BJ (cell line): ENCODE results near the gene RBSN. TPM values are rescaled to one million over a fixed set of nuclear protein-coding genes. Genes with fewer than 3 reads are reported as not detected.

ENCODE experiments used
- CTCF ChIA-PET: fragments of 350-600 bp; formaldehyde crosslinking; extraction: SDS; loops from one replicate; lab custom pipeline; 2021; ENCODE audit warnings: antibody characterized with exemption, inconsistent platforms; lab: Yijun Ruan, JAX
- POLR2A ChIA-PET: fragments of 300-600 bp; sonication (Branson Sonifier 250); formaldehyde crosslinking; extraction: SDS; loops from one replicate; lab custom pipeline; 2021; ENCODE audit warnings: antibody characterized with exemption; lab: Charles Lee
- DNase-seq: peaks from one replicate; pipeline ENCODE4 v3.0.0-alpha.2; 2011; ENCODE audit warnings: low read depth
- H3K27me3 ChIP-seq: 2 replicates; pipeline ENCODE4 v1.6.0; 2011; ENCODE audit warnings: low read length; ENCODE audit not compliant: control insufficient read depth, insufficient read depth
- H3K36me3 ChIP-seq: 2 replicates; pipeline ENCODE4 v1.5.1; 2011; ENCODE audit warnings: low read length; ENCODE audit not compliant: control insufficient read depth, insufficient read depth
- H3K4me3 ChIP-seq: 2 replicates; pipeline ENCODE4 v1.5.1; 2011; ENCODE audit warnings: low read depth, mild to moderate bottlenecking, control low read depth, low read length
- polyA plus RNA-seq: library from polyadenylated mRNA; depleted of rRNA; stranded (reverse); fragments of >200 nt; gene quantifications from 2 replicates; pipeline ENCODE4 v1.2.3, GENCODE V29; 2011
- TF ChIP-seq, protein P1 (sequence below): IDR thresholded peaks from 2 replicates; pipeline ENCODE4 v1.5.1; 2011; ENCODE audit warnings: low read depth, mild to moderate bottlenecking, control low read depth, inconsistent platforms, low read length, moderate library complexity; ENCODE audit not compliant: insufficient read depth

The RBSN gene
- polyA plus RNA-seq, 1 experiment: 10.8 TPM

GRCh38 chr3:15066467-15066866, 32.5 kb downstream of the RBSN start:
- H3K4me3 ChIP-seq: no peak overlapping the region
- H3K36me3 ChIP-seq: 0 out of 2 replicates have a peak, but pooled peaks cover 2% of the 10 kb centered on the region
- DNase-seq: no peak
- TF ChIP-seq, protein P1, sequence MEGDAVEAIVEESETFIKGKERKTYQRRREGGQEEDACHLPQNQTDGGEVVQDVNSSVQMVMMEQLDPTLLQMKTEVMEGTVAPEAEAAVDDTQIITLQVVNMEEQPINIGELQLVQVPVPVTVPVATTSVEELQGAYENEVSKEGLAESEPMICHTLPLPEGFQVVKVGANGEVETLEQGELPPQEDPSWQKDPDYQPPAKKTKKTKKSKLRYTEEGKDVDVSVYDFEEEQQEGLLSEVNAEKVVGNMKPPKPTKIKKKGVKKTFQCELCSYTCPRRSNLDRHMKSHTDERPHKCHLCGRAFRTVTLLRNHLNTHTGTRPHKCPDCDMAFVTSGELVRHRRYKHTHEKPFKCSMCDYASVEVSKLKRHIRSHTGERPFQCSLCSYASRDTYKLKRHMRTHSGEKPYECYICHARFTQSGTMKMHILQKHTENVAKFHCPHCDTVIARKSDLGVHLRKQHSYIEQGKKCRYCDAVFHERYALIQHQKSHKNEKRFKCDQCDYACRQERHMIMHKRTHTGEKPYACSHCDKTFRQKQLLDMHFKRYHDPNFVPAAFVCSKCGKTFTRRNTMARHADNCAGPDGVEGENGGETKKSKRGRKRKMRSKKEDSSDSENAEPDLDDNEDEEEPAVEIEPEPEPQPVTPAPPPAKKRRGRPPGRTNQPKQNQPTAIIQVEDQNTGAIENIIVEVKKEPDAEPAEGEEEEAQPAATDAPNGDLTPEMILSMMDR: no peak
- ChIA-PET CTCF (no interaction called here), POLR2A (no interaction called here)
- no peaks in the 10 kb centered on the region for H3K27me3 ChIP-seq

DNA sequence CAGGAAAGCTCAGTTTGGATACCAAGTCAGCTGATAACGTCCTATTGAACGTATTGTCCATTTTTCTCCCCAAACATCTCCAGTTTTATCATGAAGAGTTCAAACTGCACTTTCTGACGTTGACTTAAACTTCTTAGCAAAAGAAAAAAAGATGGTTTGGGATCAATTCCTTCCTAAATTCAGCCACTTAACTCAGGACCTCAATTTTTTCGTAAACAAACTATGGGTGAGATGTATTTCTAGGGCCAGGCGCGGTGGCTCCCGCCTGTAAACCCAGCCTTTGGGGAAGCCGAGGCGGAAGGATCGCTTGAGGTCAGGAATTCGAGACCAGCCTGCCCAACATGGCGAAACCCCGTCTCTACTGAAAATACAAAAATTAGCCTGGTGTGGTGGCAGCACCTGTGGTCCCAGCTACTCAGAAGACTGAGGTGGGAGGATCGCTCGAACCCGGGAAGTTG, 33.4 kb downstream of the RBSN start:
- no peaks in the 10 kb centered on the region for H3K36me3 ChIP-seq
- ChIA-PET CTCF (interaction anchor here (0.9 to 2.4 kb wide), 4 partner anchors 13 to 142 kb away, joined by 3 to 12 read pairs (median 4); no protein-coding TSS in a partner anchor), POLR2A (interaction anchor here (0.5 to 0.7 kb wide), 2 partner anchors 21 to 414 kb away, joined by 3 read pairs; partner anchors contain the start of gene CCDC174)
- DNase-seq: no peak
- peak overlapping the region; percentile 79 for H3K4me3 ChIP-seq
- TF ChIP-seq, protein P1: no peak
- H3K27me3 ChIP-seq: no peaks in the 10 kb centered on the region

DNA sequence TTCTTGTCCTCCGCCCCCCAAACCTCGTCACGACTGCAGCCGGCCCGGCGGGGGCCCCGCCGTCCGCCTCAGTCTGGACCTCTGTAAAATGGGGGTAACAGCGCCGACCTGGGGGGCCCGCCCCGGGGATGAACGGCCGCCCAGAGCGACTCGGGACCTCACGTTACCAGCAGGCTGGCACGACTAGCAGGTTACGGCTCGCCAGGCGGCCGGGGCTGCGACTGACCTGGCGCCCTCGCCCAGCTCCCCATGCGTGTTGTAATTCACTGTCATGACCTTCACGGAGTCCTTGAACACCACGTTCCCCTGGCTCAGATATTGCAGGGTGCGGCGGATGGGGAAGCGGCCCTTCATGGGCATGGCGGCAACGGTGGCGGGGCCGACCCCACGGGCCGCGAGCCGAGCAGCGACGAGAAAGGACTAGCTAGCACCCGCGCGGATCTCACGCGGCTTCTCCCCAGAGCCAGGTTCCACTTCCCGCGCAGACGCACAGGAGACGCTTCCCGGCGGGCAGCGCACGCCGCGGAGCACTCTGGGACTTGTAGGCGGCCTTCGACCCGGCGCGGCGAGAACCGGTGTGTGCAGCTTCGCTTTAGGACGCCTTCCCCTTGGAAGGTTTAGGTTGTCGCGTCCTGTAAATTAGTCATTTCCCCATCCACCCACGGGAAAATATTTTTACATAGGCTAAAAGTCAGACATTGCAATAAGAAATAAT, 34.0 kb downstream of the RBSN start, which contains the start of gene MRPS25:
MRPS25 (minus strand) TSS at position 481 of the 715 bp plus-strand sequence; CDS start at position 360, 121 bp downstream.
- DNase-seq: peak; percentile 68
- Histone ChIP-seq H3K4me3 (peak within 1 kb of the TSS; percentile 79), H3K27me3 (no peaks in the 10 kb centered on the region), H3K36me3 (no peaks in the 10 kb centered on the region)
- ChIA-PET POLR2A (interaction anchor here (0.5 to 0.7 kb wide), 3 partner anchors 20 to 414 kb away, joined by 3 read pairs; partner anchors contain the start of gene CCDC174), CTCF (interaction anchor here (0.9 to 2.4 kb wide), 4 partner anchors 12 to 141 kb away, joined by 3 to 12 read pairs (median 4); no protein-coding TSS in a partner anchor)
- TF ChIP-seq, protein P1: no peak

- TF ChIP-seq, protein P1: no peak
- Histone ChIP-seq H3K27me3 (no peaks in the 10 kb centered on the region), H3K36me3 (no peaks in the 10 kb centered on the region), H3K4me3 (peak overlapping the region; percentile 79)
- POLR2A ChIA-PET: interaction anchor here (0.7 kb wide), 1 partner anchor 124 kb away, joined by 3 read pairs; no protein-coding TSS in a partner anchor
- no peak for DNase-seq
- CTCF ChIA-PET: interaction anchor here (1.8 to 2.4 kb wide), 2 partner anchors 12 to 138 kb away, joined by 6 to 12 read pairs; no protein-coding TSS in a partner anchor
Measured at GRCh38 chr3:15064299-15064834, 34.6 kb downstream of the RBSN start.
